Mesenchymal stem cell (in vitro differentiated cells and primary cell): ENCODE measurements around the gene GRAMD2A.

Experiments used
- DNase-seq: peaks from one replicate; pipeline ENCODE4 v3.0.0-alpha.2; 2013
- H2AFZ ChIP-seq: one replicate; pipeline ENCODE4 v1.6.1; 2013; ENCODE audit warnings: low read depth, mild to moderate bottlenecking, control low read depth, inconsistent platforms, low read length, moderate library complexity
- H2AK5ac ChIP-seq: 2 replicates; pipeline ENCODE4 v1.6.1; 2013; ENCODE audit warnings: low read length, moderate library complexity, mild to moderate bottlenecking, inconsistent platforms; ENCODE audit not compliant: severe bottlenecking
- H2BK120ac ChIP-seq: one replicate; pipeline ENCODE4 v1.6.1; 2013; ENCODE audit warnings: low read depth, mild to moderate bottlenecking, inconsistent platforms, low read length, moderate library complexity
- H2BK12ac ChIP-seq, 2 experiments: one replicate each; pipeline ENCODE4 v1.6.1; 2013; ENCODE audit warnings: inconsistent platforms in 2 of 2, low read length in 2 of 2, mild to moderate bottlenecking in 2 of 2, moderate library complexity in 2 of 2, control low read depth in 1 of 2
- H2BK15ac ChIP-seq: one replicate; pipeline ENCODE4 v1.6.1; 2013; ENCODE audit warnings: mild to moderate bottlenecking, low read depth, inconsistent platforms; ENCODE audit not compliant: poor library complexity, severe bottlenecking
- H2BK5ac ChIP-seq: 2 replicates; pipeline ENCODE4 v1.6.1; 2013; ENCODE audit warnings: low read depth, mild to moderate bottlenecking, low read length, control low read depth, inconsistent platforms; ENCODE audit not compliant: poor library complexity, severe bottlenecking
- H3K14ac ChIP-seq, 2 experiments: one replicate each; pipeline ENCODE4 v1.6.1; 2013; ENCODE audit warnings: inconsistent platforms in 2 of 2, low read length in 2 of 2, control low read depth in 1 of 2, mild to moderate bottlenecking in 1 of 2, moderate library complexity in 1 of 2
- H3K18ac ChIP-seq, 2 experiments: one replicate each; pipeline ENCODE4 v1.6.1; 2013; ENCODE audit warnings: inconsistent platforms in 2 of 2, low read length in 2 of 2, control low read depth in 1 of 2, low read depth in 1 of 2, mild to moderate bottlenecking in 1 of 2
- H3K23ac ChIP-seq, 2 experiments: one replicate each; pipeline ENCODE4 v1.6.1; 2013; ENCODE audit warnings: inconsistent platforms in 2 of 2, low read length in 2 of 2, mild to moderate bottlenecking in 2 of 2, moderate library complexity in 2 of 2, control low read depth in 1 of 2
- H3K27ac ChIP-seq: 2 replicates; pipeline ENCODE4 v1.5.1; 2013; ENCODE audit warnings: mild to moderate bottlenecking, moderate library complexity, low read length, control low read depth, inconsistent platforms; ENCODE audit not compliant: poor library complexity, severe bottlenecking
- H3K27me3 ChIP-seq, 2 experiments: 2 replicates each; pipeline versions ENCODE4 v1.6.1 to v1.7.0; 2013; ENCODE audit warnings: low read length in 2 of 2, mild to moderate bottlenecking in 2 of 2, moderate library complexity in 2 of 2, control low read depth in 1 of 2, inconsistent platforms in 1 of 2; ENCODE audit not compliant: control insufficient read depth in 1 of 2, insufficient read depth in 1 of 2
- H3K36me3 ChIP-seq, 2 experiments: 2 replicates each; pipeline versions ENCODE4 v1.6.1 to v1.7.0; 2013; ENCODE audit warnings: low read length in 2 of 2, control low read depth in 1 of 2, inconsistent platforms in 1 of 2, low read depth in 1 of 2, mild to moderate bottlenecking in 1 of 2; ENCODE audit not compliant: insufficient read depth in 2 of 2, control insufficient read depth in 1 of 2
- H3K4ac ChIP-seq, 2 experiments: one replicate each; pipeline ENCODE4 v1.6.1; 2013; ENCODE audit warnings: inconsistent platforms in 2 of 2, low read length in 2 of 2, mild to moderate bottlenecking in 2 of 2, moderate library complexity in 2 of 2, control low read depth in 1 of 2, low read depth in 1 of 2
- H3K4me1 ChIP-seq: 2 replicates; pipeline ENCODE4 v1.6.1; 2013; ENCODE audit warnings: low read depth, low read length, control low read depth; ENCODE audit not compliant: control insufficient read depth, insufficient read depth
- H3K4me2 ChIP-seq: 2 replicates; pipeline ENCODE4 v1.6.1; 2013; ENCODE audit warnings: low read length, mild to moderate bottlenecking, inconsistent platforms; ENCODE audit not compliant: poor library complexity, severe bottlenecking
- H3K4me3 ChIP-seq, 2 experiments: 2 replicates each; pipeline versions ENCODE4 v1.5.1 to v1.7.0; 2013; ENCODE audit warnings: low read length in 2 of 2, mild to moderate bottlenecking in 2 of 2, control low read depth in 1 of 2, low read depth in 1 of 2; ENCODE audit not compliant: insufficient read depth in 1 of 2
- H3K79me1 ChIP-seq: replicated peaks from 2 replicates; pipeline ENCODE4 v1.6.1; 2013; ENCODE audit warnings: mild to moderate bottlenecking, control low read depth, low read length, inconsistent platforms; ENCODE audit not compliant: poor library complexity, severe bottlenecking
- H3K9ac ChIP-seq: 2 replicates; pipeline ENCODE4 v1.7.0; 2013; ENCODE audit warnings: mild to moderate bottlenecking, low read length, moderate library complexity
- H3K9me3 ChIP-seq: 2 replicates; pipeline ENCODE4 v1.7.0; 2013; ENCODE audit warnings: mild to moderate bottlenecking, low read length; ENCODE audit not compliant: control insufficient read depth
- H4K8ac ChIP-seq: one replicate; pipeline ENCODE4 v1.6.1; 2013; ENCODE audit warnings: inconsistent platforms, mild to moderate bottlenecking, low read length, moderate library complexity
- H4K91ac ChIP-seq: one replicate; pipeline ENCODE4 v1.6.1; 2013; ENCODE audit warnings: mild to moderate bottlenecking, low read length, inconsistent platforms
- WGBS: methylation state at CpG from one replicate; pipeline ENCODE4 v1.1.7; 2013; ENCODE audit warnings: mixed read lengths; 5-methylcytosine and 5-hydroxymethylcytosine counted together

The GRAMD2A gene

GRCh38 chr15:72128359-72128758, 69.2 kb downstream of the GRAMD2A start:
- Histone ChIP-seq H3K27ac (peak overlapping the region; percentile 35), H3K4me2 (no peak overlapping the region), H3K18ac (no peak overlapping the region), H3K9ac (no peak overlapping the region), H2BK5ac (no peak overlapping the region), H3K79me1 (peaks cover 3% of the 10 kb centered on the region), H3K14ac (no peak overlapping the region), H2BK12ac (no peak overlapping the region), H3K4me3 (no peak overlapping the region), H3K9me3 (no peaks in the 10 kb centered on the region), H4K91ac (no peak overlapping the region), H2AK5ac (no peak overlapping the region), H3K36me3 (no peaks in the 10 kb centered on the region), H4K8ac (no peak overlapping the region), H2BK15ac (no peak overlapping the region), H3K4me1 (no peaks in the 10 kb centered on the region), H2AFZ (no peak overlapping the region), H3K23ac (no peak overlapping the region), H2BK120ac (no peak overlapping the region), H3K27me3 (no peaks in the 10 kb centered on the region), H3K4ac (no peak overlapping the region)
- DNase-seq, result no peak

DNA sequence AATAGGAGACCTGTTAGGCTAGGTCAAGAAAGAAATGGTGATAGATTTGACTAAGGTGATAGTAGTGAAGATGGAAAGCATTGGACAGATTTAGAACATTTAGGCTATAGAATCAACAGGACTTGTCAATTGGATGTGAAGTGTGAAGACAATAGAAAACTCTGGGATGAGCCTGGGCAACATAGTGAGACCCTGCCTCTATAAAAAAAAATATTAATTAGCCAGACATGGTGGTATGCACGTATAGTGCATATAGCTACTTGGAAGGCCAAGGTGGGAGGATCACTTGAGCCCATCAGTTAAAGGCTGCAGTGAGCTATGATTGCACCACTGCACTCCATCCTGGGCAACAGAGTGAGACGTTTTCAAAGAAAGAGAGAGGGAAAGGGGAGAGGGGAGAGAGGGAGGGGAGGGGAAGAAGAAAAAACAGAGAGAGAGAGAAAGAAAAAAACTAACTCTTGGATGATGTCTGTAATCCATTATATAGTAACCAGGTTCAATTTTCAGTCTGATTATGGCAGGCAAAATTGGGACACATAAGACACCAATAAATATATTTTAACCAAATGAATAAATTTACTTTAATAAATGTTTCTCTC, 69.8 kb downstream of the GRAMD2A start:
- H3K18ac ChIP-seq, result no peak overlapping the region

DNA sequence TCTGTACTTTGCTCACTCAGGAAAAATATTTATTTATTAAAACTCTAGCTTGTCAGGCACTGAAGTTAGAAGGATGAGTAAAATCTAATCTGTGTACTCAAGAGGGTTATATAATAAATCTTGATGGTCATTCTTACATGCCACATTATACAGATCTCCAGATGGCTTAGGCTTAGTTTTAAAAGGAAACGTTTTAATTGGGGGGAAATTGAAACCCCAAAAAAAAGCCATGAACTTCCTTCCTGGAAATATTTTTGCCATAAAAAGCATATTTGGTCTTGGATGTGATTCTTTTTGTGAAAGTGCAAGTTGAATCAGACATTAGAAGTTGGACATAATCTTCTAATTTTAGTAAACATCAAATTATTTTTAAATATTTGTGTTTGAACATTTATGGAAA, 73.4 kb downstream of the GRAMD2A start:
- H3K9ac ChIP-seq, result no peak overlapping the region
- no peak overlapping the region for H3K4me2 ChIP-seq
- H3K27me3 ChIP-seq, result no peaks in the 10 kb centered on the region
- no peak overlapping the region for H2BK15ac ChIP-seq
- no peak overlapping the region for H3K23ac ChIP-seq
- H2BK120ac ChIP-seq, result no peak overlapping the region
- no peak overlapping the region for H3K14ac ChIP-seq
- H3K79me1 ChIP-seq, result peaks cover 9% of the 10 kb centered on the region
- no peaks in the 10 kb centered on the region for H3K4me1 ChIP-seq
- no peak overlapping the region for H3K18ac ChIP-seq
- H3K27ac ChIP-seq, result no peak overlapping the region
- no peak overlapping the region for H3K4ac ChIP-seq
- no peak overlapping the region for H3K4me3 ChIP-seq
- H4K91ac ChIP-seq, result no peak overlapping the region
- no peak overlapping the region for H2BK12ac ChIP-seq
- H3K9me3 ChIP-seq, result no peaks in the 10 kb centered on the region
- H2BK5ac ChIP-seq, result no peak overlapping the region
- H4K8ac ChIP-seq, result no peak overlapping the region
- H2AK5ac ChIP-seq, result no peak overlapping the region
- WGBS, result 43% methylated on average over 1 of the region's 1 CpG
- H3K36me3 ChIP-seq, result no peaks in the 10 kb centered on the region
- no peak for DNase-seq
- no peak overlapping the region for H2AFZ ChIP-seq

More for the DNA sequence above, 69.8 kb downstream of the GRAMD2A start:
- Histone ChIP-seq H3K4me1 (no peaks in the 10 kb centered on the region), H4K91ac (no peak overlapping the region), H2BK5ac (no peak overlapping the region), H2AK5ac (no peak overlapping the region), H3K4me2 (no peak overlapping the region), H2BK120ac (no peak overlapping the region), H3K23ac (no peak overlapping the region), H3K27ac (no peak overlapping the region), H3K27me3 (no peaks in the 10 kb centered on the region), H3K36me3 (no peaks in the 10 kb centered on the region), H3K4me3 (no peak overlapping the region), H3K14ac (no peak overlapping the region), H3K9me3 (no peaks in the 10 kb centered on the region), H4K8ac (no peak overlapping the region), H2AFZ (no peak overlapping the region), H3K4ac (no peak overlapping the region), H2BK12ac (no peak overlapping the region), H3K79me1 (peaks cover 3% of the 10 kb centered on the region), H2BK15ac (no peak overlapping the region), H3K9ac (no peak overlapping the region)
- 89% methylated on average over 2 of the region's 2 CpGs for WGBS
- no peak for DNase-seq

DNA sequence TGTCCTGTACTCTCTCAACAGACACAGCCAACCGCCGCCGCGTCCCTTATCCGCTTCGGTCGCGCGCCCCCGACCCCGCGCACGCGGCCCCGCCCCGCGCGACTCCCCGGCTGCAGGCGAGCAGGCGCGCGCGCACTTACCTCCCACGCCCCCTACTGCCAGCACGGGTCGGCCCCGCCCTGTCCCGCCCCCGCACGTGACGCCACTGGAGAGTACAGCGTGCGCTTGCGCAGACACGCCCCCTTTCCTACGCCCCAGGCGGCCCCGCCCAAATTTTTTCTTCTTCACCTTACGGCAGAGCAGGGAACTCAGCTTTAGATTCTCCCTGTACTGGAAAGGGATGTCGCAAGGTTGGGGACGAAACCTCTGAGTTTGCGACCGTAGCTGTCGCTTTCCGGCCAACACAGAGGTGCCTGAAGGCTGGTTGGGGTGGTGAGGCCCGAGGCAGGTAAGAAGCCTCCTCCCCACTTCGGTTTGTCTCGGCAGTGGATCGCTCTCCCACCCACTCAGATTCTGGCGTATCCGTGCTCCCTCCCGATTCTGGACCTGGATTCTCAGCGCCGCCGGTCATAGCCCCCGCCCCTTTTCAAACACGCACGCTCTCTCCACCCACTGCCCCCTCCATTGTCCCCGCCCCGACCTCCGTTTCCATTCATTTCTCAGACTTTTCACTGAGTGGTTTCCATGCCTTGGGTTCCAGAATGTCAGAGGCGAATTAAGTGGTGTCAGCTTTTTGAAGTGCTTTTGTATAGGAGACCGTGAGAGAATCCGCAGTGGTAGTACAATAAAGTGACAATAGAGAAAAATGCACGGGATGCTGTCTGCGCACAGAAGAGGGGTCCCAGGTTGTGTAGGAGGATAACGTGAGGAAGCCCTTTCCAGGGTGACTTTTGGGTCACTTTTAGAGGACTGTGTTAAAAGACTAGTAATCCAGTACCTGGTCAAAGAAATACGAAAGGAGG, 79.3 kb downstream of the GRAMD2A start, which contains the start of the genes MYO9A and SENP8:
TSS of gene MYO9A (minus strand) at position 134 of the 962 bp plus-strand sequence. CDS start 71,587 bp downstream, outside the sequence.
TSS of gene SENP8 (plus strand) at position 387 of the 962 bp plus-strand sequence. CDS start 21,221 bp downstream, outside the sequence.
- H3K27ac ChIP-seq, result peak within 1 kb of the TSS; percentile 99
- H2AFZ ChIP-seq, result peak within 1 kb of the TSS; percentile 96
- H3K14ac ChIP-seq, result peak within 1 kb of the TSS in 1 of 2 experiments; percentile 100
- H4K8ac ChIP-seq, result peak within 1 kb of the TSS; percentile 97
- peak within 1 kb of the TSS; percentile 93 to 97 for H3K4me3 ChIP-seq
- H3K18ac ChIP-seq, result peak within 1 kb of the TSS; percentile 98 to 100
- peaks cover 14% of the 10 kb centered on the region for H3K79me1 ChIP-seq
- no peaks in the 10 kb centered on the region for H3K36me3 ChIP-seq
- DNase-seq, result peak; percentile 99
- peak within 1 kb of the TSS in 1 of 2 experiments; percentile 56 for H3K4ac ChIP-seq
- H3K23ac ChIP-seq, result peak within 1 kb of the TSS in 1 of 2 experiments; percentile 80
- H2BK5ac ChIP-seq, result peak within 1 kb of the TSS; percentile 93
- 1% methylated on average over 41 of the region's 69 CpGs for WGBS
- peak within 1 kb of the TSS; percentile 86 for H3K4me2 ChIP-seq
- H3K27me3 ChIP-seq, result no peaks in the 10 kb centered on the region
- H2BK15ac ChIP-seq, result peak within 1 kb of the TSS; percentile 100
- peak within 1 kb of the TSS; percentile 57 to 96 for H2BK12ac ChIP-seq
- H2AK5ac ChIP-seq, result no peak within 1 kb of the TSS
- no peaks in the 10 kb centered on the region for H3K4me1 ChIP-seq
- no peaks in the 10 kb centered on the region for H3K9me3 ChIP-seq
- peak within 1 kb of the TSS; percentile 98 for H4K91ac ChIP-seq
- peak within 1 kb of the TSS; percentile 96 for H3K9ac ChIP-seq
- H2BK120ac ChIP-seq, result peak within 1 kb of the TSS; percentile 75
